K562 (cell line): ENCODE measurements around the gene TMEM128. TPM values are rescaled to one million over a fixed set of nuclear protein-coding genes. Genes with fewer than 3 reads are reported as not detected.

Experiments used
- ARNT ChIP-seq, 2 experiments: fragments of 450-650 bp; IDR thresholded peaks; 2 replicates each; pipeline ENCODE4 v1.6.1; 2016; ENCODE audit warnings: mild to moderate bottlenecking in 1 of 2
- ATF7 ChIP-seq: fragments of 450-650 bp; IDR thresholded peaks from 2 replicates; pipeline ENCODE4 v1.7.1; 2014; ENCODE audit warnings: mild to moderate bottlenecking, moderate library complexity
- CHD2 ChIP-seq: IDR thresholded peaks from 2 replicates; pipeline ENCODE4 v1.6.1; 2011; ENCODE audit warnings: low read depth, low read length
- DNMT1 ChIP-seq: fragments of 450-650 bp; IDR thresholded peaks from 2 replicates; pipeline ENCODE4 v1.6.1; 2016; ENCODE audit warnings: antibody characterized with exemption, mild to moderate bottlenecking
- ETV6 ChIP-seq, 3 experiments: fragments of 150-350 bp in 1 of 3; sonication (generic) in 1 of 3; formaldehyde crosslinking in 1 of 3; IDR thresholded peaks; 2 replicates each; pipeline versions ENCODE4 v1.6.1 to v1.8.0; 2014 to 2022; ENCODE audit warnings: borderline replicate concordance in 2 of 3, low read depth in 2 of 3, antibody characterized with exemption in 1 of 3, low read length in 1 of 3, mild to moderate bottlenecking in 1 of 3, missing genetic modification reagents in 1 of 3
- FOXM1 ChIP-seq, 2 experiments: fragments of 450-650 bp in 1 of 2; sonication (generic) in 1 of 2; formaldehyde crosslinking in 1 of 2; IDR thresholded peaks; 2 replicates each; pipeline versions ENCODE4 v1.6.1 to v1.9.0; 2017 to 2022; ENCODE audit warnings: low read depth in 2 of 2, mild to moderate bottlenecking in 2 of 2, missing genetic modification reagents in 1 of 2, moderate library complexity in 1 of 2
- GATAD2A ChIP-seq: fragments of 450-650 bp; IDR thresholded peaks from 2 replicates; pipeline ENCODE4 v1.6.1; 2017
- GATAD2B ChIP-seq: fragments of 450-650 bp; IDR thresholded peaks from 2 replicates; pipeline ENCODE4 v1.6.1; 2017; ENCODE audit warnings: mild to moderate bottlenecking, borderline replicate concordance
- HDAC1 ChIP-seq, 2 experiments: fragments of 450-650 bp; IDR thresholded peaks; 2 replicates each; pipeline ENCODE4 v1.6.1; 2016 to 2017; ENCODE audit warnings: inconsistent platforms in 1 of 2, mild to moderate bottlenecking in 1 of 2, moderate library complexity in 1 of 2
- HNRNPL ChIP-seq: fragments of 200-400 bp; formaldehyde crosslinking; IDR thresholded peaks from 2 replicates; pipeline ENCODE4 v1.6.1; 2017; ENCODE audit warnings: low read depth, mild to moderate bottlenecking, low read length
- HSF4 ChIP-seq: fragments of 250-450 bp; sonication (Bioruptor Pico); IDR thresholded peaks from 2 replicates; pipeline ENCODE4 v2.1.2; 2022; ENCODE audit warnings: mild to moderate bottlenecking, moderate library complexity, borderline replicate concordance
- KAT7 ChIP-seq: sonication (generic); formaldehyde crosslinking; IDR thresholded peaks from 2 replicates; pipeline ENCODE4 v1.8.0; 2022; ENCODE audit warnings: missing genetic modification reagents, mild to moderate bottlenecking, borderline replicate concordance
- NELFE ChIP-seq: IDR thresholded peaks from 2 replicates; pipeline ENCODE4 v1.6.1; 2011; ENCODE audit warnings: mild to moderate bottlenecking; ENCODE audit not compliant: insufficient read depth, insufficient read length
- NUFIP1 ChIP-seq: fragments of 450-650 bp; IDR thresholded peaks from 2 replicates; pipeline ENCODE4 v1.6.1; 2018; ENCODE audit not compliant: partially characterized antibody
- OTX1 ChIP-seq: fragments of 450-650 bp; formaldehyde crosslinking; IDR thresholded peaks from 2 replicates; pipeline ENCODE4 v1.4.0; 2022; ENCODE audit warnings: mild to moderate bottlenecking
- PURB ChIP-seq: sonication (generic); formaldehyde crosslinking; IDR thresholded peaks from 2 replicates; pipeline ENCODE4 v1.9.0; 2021; ENCODE audit warnings: low read depth, mild to moderate bottlenecking, missing genetic modification reagents
- RAD21 ChIP-seq, 2 experiments: fragments of 250-450 bp in 1 of 2; fragments of 450-650 bp in 1 of 2; sonication (Bioruptor Pico) in 1 of 2; formaldehyde crosslinking in 1 of 2; IDR thresholded peaks in 1 of 2; conservative IDR thresholded peaks in 1 of 2; 2 replicates each; pipeline versions ENCODE4 v1.4.0 to v1.8.0; 2020 to 2022; ENCODE audit warnings: mild to moderate bottlenecking in 2 of 2, moderate library complexity in 1 of 2
- RBM22 ChIP-seq: fragments of 200-400 bp; formaldehyde crosslinking; IDR thresholded peaks from 2 replicates; pipeline ENCODE4 v1.6.1; 2018; ENCODE audit warnings: low read length, low read depth; ENCODE audit not compliant: poor library complexity, severe bottlenecking
- SMARCA4 ChIP-seq: fragments of 450-650 bp; IDR thresholded peaks from 2 replicates; pipeline ENCODE4 v1.6.1; 2016
- SMARCC2 ChIP-seq: fragments of 450-650 bp; IDR thresholded peaks from 2 replicates; pipeline ENCODE4 v1.6.1; 2017; ENCODE audit warnings: antibody characterized with exemption, moderate library complexity, mild to moderate bottlenecking, low read depth
- ZKSCAN1 ChIP-seq: fragments of 150-350 bp; IDR thresholded peaks from 2 replicates; pipeline ENCODE4 v1.6.1; 2016; ENCODE audit warnings: low read depth, low read length
- ZNF24 ChIP-seq: fragments of 450-650 bp; IDR thresholded peaks from 2 replicates; pipeline ENCODE4 v1.6.1; 2016
- ZNF282 ChIP-seq: sonication (generic); formaldehyde crosslinking; IDR thresholded peaks from 2 replicates; pipeline ENCODE4 v1.8.1; 2023; ENCODE audit warnings: missing genetic modification reagents
- ZNF431 ChIP-seq: sonication (generic); formaldehyde crosslinking; IDR thresholded peaks from 2 replicates; pipeline ENCODE4 v1.8.0; 2022; ENCODE audit warnings: mild to moderate bottlenecking, missing genetic modification reagents
- ZNF551 ChIP-seq: fragments of 250-450 bp; sonication (Bioruptor Pico); IDR thresholded peaks from 2 replicates; pipeline ENCODE4 v1.5.0; 2021; ENCODE audit warnings: mild to moderate bottlenecking, moderate library complexity
- ZNF77 ChIP-seq: fragments of 250-450 bp; sonication (Bioruptor Pico); IDR thresholded peaks from 2 replicates; pipeline ENCODE4 v1.5.0; 2020
- ZNF780A ChIP-seq: fragments of 250-450 bp; sonication (Bioruptor Pico); IDR thresholded peaks from 2 replicates; pipeline ENCODE4 v1.5.0; 2021; ENCODE audit warnings: mild to moderate bottlenecking
- polyA plus RNA-seq, 8 experiments: library from polyadenylated mRNA; depleted of rRNA in 4 of 8; stranded (reverse) in 5 of 8; unstranded in 3 of 8; fragments of >200 nt; fragmentation: Nextera tagmentation in 2 of 8; fragmentation: Illumina TruSeq in 1 of 8; extraction: Ambion mirVana in 2 of 8; extraction: Trizol in 1 of 8; gene quantifications; 2 replicates each; pipeline versions ENCODE4 v1.2.1 to v1.2.3, GENCODE V29; 2011 to 2014; ENCODE audit warnings: inconsistent platforms in 1 of 8, missing spikeins in 1 of 8
- total RNA-seq, 7 experiments: library from RNA; depleted of rRNA in 6 of 7; stranded (reverse); fragments of >200 nt in 6 of 7; fragmentation: Illumina TruSeq in 2 of 7; extraction: Trizol in 2 of 7; gene quantifications; 2 replicates each; pipeline versions ENCODE4 v1.2.1 to v1.2.3, GENCODE V29; 2011 to 2021; ENCODE audit warnings: low replicate concordance in 1 of 7
- TF ChIP-seq, protein P1 (sequence below): sonication (generic); formaldehyde crosslinking; IDR thresholded peaks from 2 replicates; pipeline ENCODE4 v1.8.1; 2023; ENCODE audit warnings: mild to moderate bottlenecking, missing genetic modification reagents
- TF ChIP-seq, protein P2 (sequence below): fragments of 200-800 bp; sonication (Bioruptor generic); IDR thresholded peaks from 2 replicates; pipeline ENCODE4 v1.6.1; 2017; ENCODE audit warnings: missing genetic modification characterization, missing compliant biosample characterization

TMEM128 gene
- total and polyA plus RNA-seq, 9 of the 15 experiments (the other 6 are each of a cell fraction or from before 2014, with no cell fraction given) = 9.1 to 40.0 (median 14.3) TPM

DNA sequence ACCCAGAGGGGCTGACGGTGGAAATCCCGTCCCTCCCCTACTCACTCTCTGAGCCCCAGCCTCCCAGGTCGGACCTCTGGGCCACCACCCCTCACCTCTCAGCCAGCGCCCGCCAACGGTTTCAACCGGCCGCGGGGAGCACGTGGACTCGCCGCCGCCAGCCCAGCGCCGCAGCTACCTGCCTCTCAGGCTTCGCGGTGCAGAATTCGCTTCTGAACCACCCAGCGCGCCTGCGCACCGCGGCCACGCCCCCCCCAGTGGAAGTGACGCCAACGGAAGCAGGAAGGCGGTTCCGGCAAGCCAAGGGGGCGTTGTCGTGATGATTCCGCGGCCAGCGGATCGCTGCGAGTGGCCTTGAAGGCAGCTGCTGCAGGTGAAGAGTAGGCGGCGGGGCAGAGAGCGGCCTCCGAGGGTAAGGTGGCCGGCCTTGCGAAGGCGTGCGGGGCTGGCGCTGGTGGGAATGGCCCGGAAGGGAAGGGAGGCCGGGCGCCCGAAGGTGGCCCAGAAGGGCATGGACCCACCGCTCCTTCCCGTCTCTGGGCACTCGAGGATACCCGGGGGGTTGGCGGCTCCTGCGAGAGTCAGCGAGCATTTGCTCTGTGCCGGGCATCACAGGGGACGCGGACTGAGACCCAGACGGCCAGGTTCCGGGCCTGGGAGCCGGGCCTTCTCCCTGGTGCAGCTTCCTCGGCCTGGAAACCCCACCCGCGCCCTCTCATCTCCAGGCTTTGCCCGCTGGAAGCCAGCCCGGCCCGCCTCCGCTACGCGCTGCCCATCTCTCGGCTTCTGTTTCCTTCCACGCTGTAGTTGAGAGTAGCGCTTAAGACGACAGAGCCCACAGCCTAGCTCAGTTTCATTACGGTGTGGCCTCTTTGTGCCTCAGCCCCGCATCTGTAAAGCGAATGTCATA, 42.2 kb upstream of the TMEM128 start, which contains the start of the genes LYAR and ZBTB49 (continued):
- TF ChIP-seq RAD21 (CRISPR knock-in tag; conservative IDR thresholded peaks at IDR 0.05 in 1 of 2, IDR thresholded peaks at IDR 0.05 in 1 of 2) = no peak
- TF ChIP-seq GATAD2B = no peak
- TF ChIP-seq OTX1 (CRISPR knock-in tag) = no peak
- no peak for TF ChIP-seq DNMT1
- TF ChIP-seq, protein P1, sequence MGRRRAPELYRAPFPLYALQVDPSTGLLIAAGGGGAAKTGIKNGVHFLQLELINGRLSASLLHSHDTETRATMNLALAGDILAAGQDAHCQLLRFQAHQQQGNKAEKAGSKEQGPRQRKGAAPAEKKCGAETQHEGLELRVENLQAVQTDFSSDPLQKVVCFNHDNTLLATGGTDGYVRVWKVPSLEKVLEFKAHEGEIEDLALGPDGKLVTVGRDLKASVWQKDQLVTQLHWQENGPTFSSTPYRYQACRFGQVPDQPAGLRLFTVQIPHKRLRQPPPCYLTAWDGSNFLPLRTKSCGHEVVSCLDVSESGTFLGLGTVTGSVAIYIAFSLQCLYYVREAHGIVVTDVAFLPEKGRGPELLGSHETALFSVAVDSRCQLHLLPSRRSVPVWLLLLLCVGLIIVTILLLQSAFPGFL (CRISPR knock-in tag) = no peak
- TF ChIP-seq HDAC1 (IDR thresholded peaks at IDR 0.05) = peak; percentile 79 to 98; a peak in 2 of 4 replicates
- no peak for TF ChIP-seq ETV6 (IDR thresholded peaks at IDR 0.05; ENCODE audit: borderline replicate concordance in 1 of 2, low read depth in 2 of 2, low read length in 1 of 2)
- no peak for TF ChIP-seq ETV6 (CRISPR knock-in tag; IDR thresholded peaks at IDR 0.05; ENCODE audit: borderline replicate concordance)
- no peak for TF ChIP-seq HSF4 (CRISPR knock-in tag)
- TF ChIP-seq FOXM1 (IDR thresholded peaks at IDR 0.05; ENCODE audit: low read depth) = no peak
- no peak for TF ChIP-seq FOXM1 (CRISPR knock-in tag; IDR thresholded peaks at IDR 0.05; ENCODE audit: low read depth)
- no peak for TF ChIP-seq PURB
- no peak for TF ChIP-seq ZNF431 (CRISPR knock-in tag)
- no peak for TF ChIP-seq ZNF24
- TF ChIP-seq SMARCA4 = no peak
- no peak for TF ChIP-seq ZNF282 (CRISPR knock-in tag)
- TF ChIP-seq RBM22 = no peak
- TF ChIP-seq KAT7 (CRISPR knock-in tag) = no peak
- TF ChIP-seq ZNF77 (CRISPR knock-in tag) = no peak
- no peak for TF ChIP-seq GATAD2A
- TF ChIP-seq ZNF551 (CRISPR knock-in tag) = no peak
- TF ChIP-seq NUFIP1 = no peak
- TF ChIP-seq ZKSCAN1 = no peak
- TF ChIP-seq, protein P2, sequence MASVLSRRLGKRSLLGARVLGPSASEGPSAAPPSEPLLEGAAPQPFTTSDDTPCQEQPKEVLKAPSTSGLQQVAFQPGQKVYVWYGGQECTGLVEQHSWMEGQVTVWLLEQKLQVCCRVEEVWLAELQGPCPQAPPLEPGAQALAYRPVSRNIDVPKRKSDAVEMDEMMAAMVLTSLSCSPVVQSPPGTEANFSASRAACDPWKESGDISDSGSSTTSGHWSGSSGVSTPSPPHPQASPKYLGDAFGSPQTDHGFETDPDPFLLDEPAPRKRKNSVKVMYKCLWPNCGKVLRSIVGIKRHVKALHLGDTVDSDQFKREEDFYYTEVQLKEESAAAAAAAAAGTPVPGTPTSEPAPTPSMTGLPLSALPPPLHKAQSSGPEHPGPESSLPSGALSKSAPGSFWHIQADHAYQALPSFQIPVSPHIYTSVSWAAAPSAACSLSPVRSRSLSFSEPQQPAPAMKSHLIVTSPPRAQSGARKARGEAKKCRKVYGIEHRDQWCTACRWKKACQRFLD (CRISPR knock-in tag) = no peak
- no peak for TF ChIP-seq ZNF780A (CRISPR knock-in tag)
- TF ChIP-seq ARNT (IDR thresholded peaks at IDR 0.05) = no peak
- TF ChIP-seq CHD2 = no peak
- no peak for TF ChIP-seq SMARCC2
- no peak for TF ChIP-seq NELFE
- TF ChIP-seq HNRNPL = no peak
- peak; percentile 80 for TF ChIP-seq ATF7
